HG02798 (cell line): Measurements from ENCODE around the gene ME3.

Experiments
- ATAC-seq: cut with Tn5 transposase; IDR thresholded peaks from one replicate; pipeline ENCODE4 v1.9.1; 2021; ENCODE audit warnings: mild to moderate bottlenecking; ENCODE audit not compliant: unreplicated experiment, poor library complexity

The ME3 gene

DNA sequence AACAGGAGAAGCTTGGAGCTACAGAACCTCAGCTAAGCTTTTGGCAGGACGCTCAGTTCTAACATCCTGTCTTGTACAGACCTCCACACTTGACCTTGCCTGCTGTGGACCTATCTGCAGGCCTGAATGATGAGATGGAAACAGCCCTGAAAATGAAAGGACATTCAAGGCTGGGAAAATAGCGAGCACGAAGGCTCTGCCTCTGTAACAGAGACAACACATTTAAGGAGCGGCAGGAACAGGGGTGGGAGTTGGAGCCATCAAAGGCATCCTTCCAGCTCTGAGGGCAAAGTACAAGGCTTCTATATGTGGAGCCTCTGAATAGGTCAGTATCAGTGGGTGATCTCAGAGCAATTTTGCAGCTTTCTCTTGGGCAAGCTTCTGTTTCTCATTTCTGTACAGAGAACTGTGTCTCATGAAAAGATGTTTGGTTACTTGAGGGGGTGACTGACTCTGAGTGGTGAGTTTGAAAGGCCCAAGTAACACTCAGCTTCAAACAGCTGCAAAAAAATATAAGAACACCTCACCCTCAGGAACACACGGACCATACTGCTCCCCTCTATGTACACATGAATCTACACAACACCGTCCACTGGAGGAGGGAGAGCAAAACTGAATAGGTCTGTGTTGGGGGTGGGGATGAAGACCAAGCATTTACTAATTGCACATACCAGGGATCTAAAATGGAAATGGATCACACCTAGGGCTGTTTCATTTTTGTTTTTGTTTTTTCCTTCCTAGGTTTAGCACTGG lies 196.1 kb downstream of the ME3 start:
- no peak for ATAC-seq

DNA sequence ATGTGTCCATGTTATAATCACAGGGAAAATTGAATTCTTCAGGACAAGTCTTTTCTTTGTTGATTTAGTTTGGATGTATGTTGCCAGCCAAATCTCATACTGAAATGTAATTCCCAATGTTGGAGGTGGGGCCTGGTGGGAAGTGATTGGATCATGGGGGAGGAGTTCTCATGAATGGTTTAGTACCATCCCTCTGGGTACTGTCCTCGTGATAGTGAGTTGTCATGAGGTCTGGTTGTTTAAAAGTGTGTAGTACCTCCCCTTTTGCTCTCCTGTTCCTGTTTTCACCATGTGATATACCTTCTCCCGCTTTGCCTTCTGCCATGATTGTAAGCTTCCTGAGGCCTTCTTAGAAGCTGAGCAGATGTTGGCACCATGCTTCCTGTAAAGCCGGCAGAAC lies 197.4 kb downstream of the ME3 start:
- ATAC-seq = no peak

DNA sequence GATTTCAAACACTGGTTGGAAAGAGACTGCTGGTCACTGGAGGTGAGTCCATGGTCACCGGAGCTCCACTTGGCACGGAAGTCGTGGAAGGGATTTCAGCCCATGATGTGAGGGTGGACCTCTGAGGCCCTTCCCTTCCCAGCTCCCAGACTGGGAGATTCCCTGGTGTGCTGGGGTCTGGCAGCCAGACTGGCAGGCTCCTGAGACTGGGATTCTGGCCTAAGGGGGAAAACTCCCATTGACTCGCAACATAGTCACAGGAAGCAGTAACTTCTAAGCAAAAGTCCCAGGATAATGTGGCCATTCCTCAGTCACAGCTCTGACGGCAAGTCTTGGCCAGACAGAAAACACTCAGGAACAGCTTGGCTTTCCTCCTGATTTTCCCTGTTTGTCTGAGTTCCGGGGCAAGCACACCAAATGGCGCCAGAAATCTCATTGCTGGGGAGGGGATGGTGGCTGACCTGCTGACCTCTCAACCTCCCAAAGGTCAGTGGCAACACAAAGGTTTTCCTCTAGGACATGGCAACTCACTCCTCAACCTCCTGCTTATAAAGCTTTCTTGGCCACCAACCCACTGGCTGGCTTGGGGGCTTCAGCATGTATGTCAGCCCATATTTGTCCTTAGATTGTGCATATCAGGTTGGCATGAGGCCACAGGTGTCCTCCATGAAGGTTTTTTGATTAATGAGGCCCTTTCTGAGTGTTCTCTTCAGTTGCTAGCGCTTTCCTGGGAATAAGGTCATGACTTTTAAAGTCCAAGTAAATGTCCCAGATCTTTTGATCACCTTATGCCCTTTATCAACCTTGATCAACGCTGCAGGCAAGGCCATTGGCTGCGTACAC lies 198.2 kb downstream of the ME3 start:
- no peak for ATAC-seq

DNA sequence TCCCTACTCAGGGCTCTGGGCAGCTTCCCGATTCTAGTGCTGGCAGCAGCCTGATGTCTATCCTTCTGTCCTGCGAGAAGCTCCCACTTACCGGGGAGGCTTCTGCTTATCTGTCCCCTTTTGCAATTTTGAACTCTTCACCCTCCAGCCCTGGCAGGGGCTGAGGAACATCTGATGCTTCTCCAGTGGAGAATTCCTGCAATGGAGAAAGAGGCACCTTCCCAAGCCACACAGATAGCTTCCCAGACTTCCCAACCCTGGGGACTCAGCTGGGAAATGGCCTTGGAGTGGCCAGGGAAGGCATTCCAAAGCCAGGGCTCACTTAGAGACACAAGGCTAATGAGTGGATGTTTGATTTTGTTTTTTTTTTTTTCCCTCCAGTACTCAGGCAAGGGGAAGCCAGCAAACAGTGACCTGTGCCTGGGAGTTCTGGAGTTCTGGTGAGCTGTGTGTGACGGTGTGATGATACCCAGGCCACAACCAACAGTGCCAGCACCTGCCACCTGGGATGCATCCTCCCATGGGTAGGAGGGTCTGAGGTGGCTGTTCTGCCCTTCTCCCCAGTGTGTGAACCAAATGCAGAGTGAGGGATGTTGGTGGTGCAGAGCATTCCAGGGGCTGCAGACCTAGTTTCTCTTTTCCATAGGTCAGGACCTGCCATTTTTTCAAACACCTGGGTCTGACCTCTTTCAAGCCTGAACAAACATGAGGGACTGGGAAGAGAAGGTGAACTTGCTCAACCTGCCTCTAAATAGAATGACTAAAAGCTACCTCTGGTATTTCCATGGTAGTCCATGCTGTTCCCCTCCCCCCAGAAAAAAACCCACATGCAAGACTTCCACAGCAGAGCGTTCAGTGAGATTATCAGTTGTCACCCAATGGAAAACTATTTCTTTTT lies 202.7 kb downstream of the ME3 start:
- ATAC-seq = no peak

DNA sequence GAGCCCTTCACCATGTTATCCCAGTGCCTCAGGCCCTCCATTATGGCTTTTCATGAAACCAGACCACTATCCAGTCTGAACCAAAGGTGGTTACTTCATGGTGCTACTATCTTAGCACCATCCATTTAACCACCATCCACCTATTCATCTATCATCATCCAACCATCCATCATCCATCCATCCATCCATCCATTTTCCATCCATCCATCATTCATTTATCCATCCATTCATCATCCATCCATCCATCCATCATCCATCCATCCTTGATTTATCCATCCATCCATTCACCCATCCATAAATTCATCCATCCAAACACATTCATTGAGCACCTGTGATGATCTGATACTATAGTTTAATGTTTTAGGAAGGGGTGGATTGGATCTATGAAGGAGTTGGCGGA lies 204.2 kb downstream of the ME3 start:
- ATAC-seq = no peak

DNA sequence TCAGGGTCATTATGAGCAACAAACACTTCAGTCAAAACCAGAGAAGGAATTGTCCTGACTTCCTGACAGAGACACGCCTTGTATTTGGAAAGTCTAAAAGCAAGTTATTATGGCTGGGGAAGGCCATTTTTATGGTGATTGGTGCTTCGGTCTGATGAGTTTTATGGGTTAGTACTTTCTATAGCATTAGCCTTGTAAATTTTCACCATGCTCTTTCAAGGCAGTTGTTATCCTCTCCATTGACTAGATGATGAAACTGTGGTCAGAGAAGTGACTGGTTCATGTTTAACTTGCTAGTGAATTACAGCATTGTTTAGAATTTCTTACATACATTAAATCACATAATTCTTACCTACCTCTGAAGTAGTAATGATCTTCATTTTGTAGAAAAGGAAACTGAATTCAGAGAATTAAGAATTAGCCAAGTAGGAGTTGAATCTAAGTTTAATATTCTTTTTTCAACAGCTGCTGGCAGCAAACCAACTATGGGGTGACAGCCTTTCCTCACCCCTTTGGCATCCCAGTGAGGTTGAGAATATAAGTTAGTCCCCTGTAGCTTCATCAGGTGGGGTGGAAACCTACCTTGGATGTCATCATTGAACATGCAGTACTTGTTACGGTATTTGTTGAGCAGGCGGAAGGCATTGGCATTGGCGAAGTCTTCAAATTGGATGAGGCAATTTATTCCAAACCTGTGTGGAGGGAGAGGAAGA lies 207.8 kb downstream of the ME3 start:
- ATAC-seq = no peak

DNA sequence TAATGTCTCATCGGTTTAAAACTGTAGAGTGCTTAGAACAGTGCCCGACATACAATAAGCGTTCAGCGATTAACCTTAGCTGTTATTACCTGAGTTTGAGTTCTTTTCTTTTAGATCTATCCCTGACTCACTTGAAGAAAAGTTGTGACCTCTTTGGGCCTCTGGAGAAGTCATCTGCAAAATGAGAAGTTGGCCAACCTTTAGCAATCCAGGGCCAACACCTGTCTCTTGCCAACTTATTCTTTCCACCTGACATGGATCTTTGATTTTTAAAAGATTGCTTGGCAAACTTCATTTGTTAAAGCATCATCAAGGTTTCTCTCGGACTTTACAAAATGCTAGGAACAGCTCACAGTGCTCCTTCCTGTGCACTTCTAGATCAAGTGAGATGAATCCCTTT lies 208.5 kb downstream of the ME3 start:
- no peak for ATAC-seq

DNA sequence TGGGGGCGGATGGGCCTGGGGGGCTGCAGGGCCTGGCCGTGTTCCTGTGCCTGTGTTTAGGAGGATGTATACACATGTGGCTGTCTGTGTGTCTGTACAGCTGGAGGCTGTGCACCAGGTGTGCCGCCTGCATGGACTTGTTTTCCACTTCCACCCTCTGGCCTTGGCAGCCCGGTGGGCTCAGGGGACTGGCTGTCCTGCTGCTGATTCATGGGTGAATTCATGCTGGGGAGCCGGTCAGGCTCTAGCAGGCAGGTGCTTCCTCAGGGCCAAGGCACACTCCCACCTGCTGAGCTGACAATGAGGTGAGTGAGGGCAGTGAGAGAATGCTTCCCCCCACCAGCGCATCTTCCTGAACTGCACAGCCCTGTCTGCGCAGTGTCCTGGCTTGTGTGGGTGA lies 209.3 kb downstream of the ME3 start:
- no peak for ATAC-seq

DNA sequence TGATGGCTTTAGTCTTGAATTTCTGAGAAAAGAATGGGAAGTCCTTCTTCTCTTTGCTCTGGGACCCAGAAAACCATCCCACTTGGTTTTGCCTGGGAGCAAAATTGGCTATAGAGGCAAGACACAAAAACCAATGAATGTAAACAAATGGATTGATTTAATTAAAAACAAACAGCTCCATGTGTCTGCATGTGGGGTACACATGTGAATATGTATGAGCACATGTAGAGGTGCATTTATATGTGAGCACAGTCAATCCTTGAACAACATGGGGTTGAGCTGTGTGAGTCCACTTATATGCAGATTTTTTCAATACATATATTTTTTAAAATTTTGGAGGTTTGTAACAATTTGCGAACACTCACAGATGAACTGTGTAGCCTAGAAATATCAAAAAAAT lies 210.5 kb downstream of the ME3 start:
- no peak for ATAC-seq

DNA sequence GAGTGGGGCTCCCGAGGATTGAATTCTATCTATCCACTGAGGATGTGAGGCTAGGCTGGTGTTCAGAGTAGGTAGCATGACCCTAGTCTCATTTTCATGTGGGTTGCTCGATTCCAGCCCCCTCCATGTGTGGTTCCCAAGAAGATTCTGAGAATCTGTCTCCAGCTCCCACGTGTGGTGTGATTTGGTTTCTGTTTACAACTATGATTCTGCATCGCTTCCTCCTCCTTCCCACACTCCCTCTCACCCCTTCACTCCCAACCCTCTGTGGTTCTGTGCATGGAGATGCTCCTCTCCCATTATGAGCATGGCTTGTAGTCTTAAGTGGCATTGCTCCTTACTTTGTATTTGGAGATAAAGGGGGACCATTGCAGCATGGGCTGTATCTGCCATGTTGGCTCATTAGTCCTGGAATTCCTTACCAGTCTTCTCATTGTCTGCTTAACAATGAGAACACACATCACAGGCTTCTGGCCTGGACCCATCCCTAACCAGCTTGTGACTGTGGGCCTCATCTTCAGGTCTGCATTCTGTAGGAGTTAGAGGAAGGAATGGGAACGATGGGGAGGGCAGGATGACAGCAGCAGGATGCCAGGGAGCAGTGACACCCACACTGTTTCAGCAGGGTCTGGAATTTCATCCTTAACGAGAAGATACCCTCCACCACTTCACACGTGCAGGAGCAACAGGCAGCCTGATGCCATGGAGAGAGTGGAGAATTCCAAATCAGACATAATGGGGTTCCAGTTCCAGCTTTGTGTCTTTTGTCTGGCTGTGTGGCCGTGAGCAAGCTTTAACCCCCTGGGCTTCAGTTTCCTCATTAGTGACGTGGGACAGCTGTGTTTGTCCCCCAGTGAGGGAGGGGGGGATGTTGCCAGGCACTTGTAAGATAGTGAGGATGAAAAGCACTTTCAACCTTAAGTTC lies 211.7 kb downstream of the ME3 start:
- ATAC-seq = no peak

DNA sequence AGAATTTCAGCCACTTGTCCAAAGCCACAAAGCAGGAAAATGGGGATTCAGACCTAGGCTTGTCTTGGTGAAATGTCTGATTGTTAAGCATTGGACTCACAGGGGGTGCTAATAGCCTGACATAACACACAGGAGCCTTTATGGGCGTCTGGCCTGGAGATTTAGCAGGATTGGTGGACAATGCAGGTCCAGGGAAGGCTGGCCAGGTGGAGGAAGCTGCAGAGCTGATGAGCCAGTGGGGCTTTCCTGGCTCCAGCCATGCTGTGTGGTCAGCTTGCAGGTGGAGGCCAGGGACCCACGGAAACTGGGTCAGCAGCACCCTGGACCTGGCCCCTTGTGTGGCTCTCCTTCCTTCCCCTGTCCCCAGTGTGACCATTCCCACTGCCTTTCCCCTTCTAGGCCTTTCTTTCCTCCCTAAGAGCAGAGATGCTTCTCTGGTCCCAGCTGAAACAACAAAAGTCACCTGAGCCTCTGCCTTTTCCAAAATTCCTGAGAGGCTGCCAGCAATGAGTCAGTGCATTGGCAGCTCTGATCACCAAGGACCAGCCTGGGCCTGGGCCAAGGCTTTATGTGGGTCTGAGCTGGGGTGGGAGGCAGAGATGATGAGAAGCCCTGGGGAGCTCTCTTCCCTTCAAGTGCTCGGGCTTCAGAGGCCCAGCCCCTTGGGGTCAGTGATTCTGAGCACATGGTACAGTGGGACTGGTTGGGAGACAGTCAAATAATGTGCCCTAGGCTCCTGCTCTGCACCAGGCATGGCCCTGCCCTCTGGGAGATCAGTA lies 212.5 kb downstream of the ME3 start:
- no peak for ATAC-seq

DNA sequence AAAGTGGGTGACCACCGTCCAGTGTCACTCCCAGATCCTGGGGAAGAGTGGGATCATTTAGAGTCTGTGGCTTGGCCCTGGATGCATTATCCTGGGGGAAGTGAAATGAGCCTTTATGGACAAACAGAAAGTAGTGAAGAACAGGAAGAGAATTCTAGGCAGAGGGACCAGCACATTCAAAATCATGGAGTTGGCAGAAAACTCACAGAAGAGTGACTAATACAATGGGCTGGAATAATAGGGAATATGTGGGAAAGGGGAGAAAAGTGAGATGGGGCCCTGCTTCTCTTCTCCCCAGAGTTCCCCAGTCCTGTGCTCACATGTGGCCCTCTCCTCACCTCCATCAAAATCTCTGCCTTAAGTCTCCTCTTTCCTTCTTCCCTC lies 213.4 kb downstream of the ME3 start:
- ATAC-seq = no peak

DNA sequence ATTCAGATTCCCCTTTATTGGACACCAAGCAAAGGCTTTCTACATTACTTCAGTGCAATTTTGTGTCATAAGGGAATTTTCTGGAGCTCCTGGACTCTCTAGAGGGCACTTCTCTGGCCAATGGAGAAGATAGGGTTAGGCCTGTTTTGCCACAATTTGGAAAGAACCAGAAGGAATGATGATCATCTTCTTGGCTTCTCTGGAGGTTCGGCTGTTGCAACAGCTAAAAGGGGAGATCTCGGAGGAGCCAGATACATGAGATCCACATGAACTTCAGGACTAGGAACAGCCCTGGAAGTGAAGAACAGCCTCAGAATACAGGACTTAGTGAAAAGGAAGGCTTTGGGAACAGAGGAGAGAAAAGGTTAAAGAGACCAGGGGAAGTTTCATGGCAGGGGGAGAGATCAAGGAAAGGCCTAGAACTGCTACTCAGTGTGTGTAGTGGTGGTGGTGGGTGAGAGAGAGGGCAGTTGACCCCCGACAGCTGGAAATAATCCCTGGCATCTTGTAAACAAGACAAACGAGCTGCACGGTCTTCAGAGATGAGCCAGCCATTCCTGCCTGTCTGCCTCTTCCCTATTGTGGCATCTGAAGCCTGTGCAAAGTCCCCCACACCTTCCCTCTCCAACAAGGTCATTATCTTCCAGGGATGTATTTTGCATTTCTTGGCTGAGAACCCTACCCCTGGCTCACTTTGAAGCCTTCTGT lies 214.0 kb downstream of the ME3 start:
- no peak for ATAC-seq

DNA sequence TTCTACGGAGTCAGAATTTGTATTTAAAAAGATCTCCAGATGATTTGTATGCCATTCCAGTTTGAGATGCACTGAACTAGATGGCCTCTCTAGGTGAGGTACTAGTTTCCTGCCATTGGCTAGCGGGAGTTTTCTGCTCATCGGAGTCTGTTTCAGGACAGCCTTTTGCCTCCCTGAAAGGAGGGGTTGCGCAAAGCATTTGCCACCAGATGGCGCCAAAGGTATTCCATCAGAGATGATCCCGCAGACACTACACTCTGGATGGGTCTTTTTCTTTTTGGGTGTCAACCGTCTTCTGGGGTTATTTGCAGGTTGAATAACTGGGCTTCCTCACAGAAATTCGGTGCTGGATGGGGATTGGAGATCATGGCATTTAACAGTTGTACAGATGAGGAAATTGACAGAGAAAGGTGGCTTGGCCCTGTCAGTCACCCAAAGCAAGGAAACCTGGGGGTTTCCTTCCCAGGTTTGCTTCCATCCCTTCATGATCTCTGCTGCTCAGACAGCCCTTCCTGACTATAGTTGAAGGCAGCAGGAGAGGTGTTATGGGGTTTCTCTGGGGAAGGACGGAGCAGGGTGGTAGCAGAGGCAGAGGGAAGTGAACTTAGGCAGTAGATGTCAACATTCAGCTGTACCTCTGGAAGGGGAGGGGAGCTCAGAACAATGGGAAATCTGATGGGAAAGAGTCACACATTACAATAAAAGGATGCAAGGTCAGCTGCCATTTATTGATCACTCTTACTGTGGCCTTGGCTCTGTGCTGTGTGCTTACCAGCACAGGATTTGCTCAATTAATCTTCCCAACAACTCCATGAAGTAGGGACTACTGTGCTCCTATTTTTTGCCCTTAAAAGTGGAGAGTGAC lies 216.1 kb downstream of the ME3 start:
- ATAC-seq = peak; percentile 82

DNA sequence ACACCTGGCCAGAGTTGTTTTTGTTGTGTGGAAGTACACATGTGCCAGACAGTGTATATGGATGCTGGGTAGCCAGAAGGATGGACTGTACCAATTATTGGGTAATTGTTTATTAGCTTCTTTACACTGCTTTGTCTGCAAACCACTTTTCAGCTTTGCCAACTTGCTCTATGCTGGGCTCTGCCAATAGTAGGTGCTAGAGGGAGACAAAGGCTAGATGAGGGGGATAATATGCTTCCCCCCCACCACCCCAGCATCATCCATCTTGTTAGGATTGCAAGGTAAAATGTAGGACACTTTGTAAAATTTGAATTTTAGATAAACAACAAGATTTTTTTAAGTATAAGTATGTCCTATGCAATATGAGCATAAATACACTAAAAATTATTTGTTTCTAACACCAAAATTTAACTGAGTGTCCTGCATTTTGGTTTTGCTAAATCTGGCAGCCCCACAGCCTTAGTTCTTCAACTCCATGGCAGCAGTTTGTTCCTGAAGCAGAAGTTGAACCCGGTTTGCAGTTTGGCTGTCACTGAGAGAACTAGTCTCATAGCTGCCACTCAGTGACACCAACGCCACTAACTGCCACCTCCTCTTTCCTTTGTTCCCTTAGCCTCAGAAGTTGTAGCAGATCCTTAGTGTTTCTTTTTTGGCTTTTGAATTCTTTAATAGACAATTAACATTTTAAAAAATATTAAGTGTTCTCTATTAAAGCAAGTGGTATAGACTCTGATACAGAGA lies 219.0 kb downstream of the ME3 start:
- ATAC-seq = no peak

DNA sequence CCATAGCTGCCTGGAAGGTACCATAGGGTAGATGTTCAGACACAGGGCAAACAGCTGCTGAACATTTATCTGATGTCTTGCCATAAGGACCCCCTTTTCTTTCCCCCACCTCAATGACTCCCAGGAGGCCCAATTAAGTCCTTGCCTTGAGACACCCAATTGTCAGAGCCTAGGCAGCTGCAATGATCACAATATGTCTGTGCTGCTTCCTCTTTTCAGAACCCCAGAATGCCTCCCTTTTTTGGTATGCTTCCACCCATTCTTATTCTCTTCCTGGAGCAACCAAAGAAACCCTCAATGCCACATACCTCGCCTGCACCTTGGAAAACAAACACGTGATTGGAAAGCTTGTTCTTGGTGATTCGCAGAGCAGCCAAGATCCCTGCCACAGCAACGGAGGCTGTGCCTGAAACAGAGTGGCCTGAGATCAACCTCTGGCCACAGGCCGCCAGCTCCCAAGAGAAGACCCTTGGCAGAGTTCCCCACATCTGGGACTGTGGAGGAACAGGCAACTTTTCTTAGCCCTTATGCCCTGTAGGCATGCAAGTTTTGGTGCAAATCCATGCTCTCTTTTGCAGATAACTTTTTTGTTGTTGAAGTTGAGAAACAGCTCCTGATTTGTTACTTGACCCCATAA lies 222.3 kb downstream of the ME3 start:
- no peak for ATAC-seq
